Hematopoietic multipotent progenitor cell treated with erythropoietin and hydrocortisone succinate and interleukin-3 and kit ligand, for 17 days (in vitro differentiated cells): ENCODE measurements around the gene PIGZ.
A peak's percentile ranks its signal among the peaks of the same experiment; 100 is the strongest.
"Not testable (repeated sequence)": the region's sequence is repeated elsewhere in the genome, so short reads cannot be mapped to it uniquely, and the experiment has no call there.

Experiments used
- DNase-seq: peaks from one replicate; pipeline ENCODE4 v3.0.0-alpha.2; 2015; ENCODE audit warnings: low spot score

Gene PIGZ

GRCh38 chr3:196948442-196949284 is 20.0 kb downstream of the PIGZ start:
- no peak for DNase-seq

GRCh38 chr3:196947860-196948441 is 20.7 kb downstream of the PIGZ start:
- DNase-seq: no peak

- no peak for DNase-seq
These were observed 21.3 kb downstream of the PIGZ start for GRCh38 chr3:196947136-196947859.

- DNase-seq: not testable (repeated sequence)
These were observed 24.4 kb downstream of the PIGZ start for GRCh38 chr3:196944037-196944790.

GRCh38 chr3:196942915-196943277 is 25.7 kb downstream of the PIGZ start:
- DNase-seq: no peak

- DNase-seq: peak; percentile 98
These were observed 26.3 kb downstream of the PIGZ start, which contains the start of gene NCBP2 for GRCh38 chr3:196942226-196942914. NCBP2 (minus strand) TSS chr3:196942528; CDS start chr3:196942503, 25 bp downstream.

- DNase-seq: no peak
These were observed 26.9 kb downstream of the PIGZ start for GRCh38 chr3:196941729-196942225.

GRCh38 chr3:196938576-196938975 is 30.1 kb downstream of the PIGZ start:
- DNase-seq: no peak

- DNase-seq: no peak
These were observed 30.5 kb downstream of the PIGZ start for GRCh38 chr3:196938124-196938523.

- DNase-seq: no peak
These were observed 32.3 kb downstream of the PIGZ start for GRCh38 chr3:196936288-196936687.

- no peak for DNase-seq
These were observed 36.0 kb downstream of the PIGZ start for GRCh38 chr3:196932600-196932999.

- DNase-seq: no peak
These were observed 36.6 kb downstream of the PIGZ start for GRCh38 chr3:196931828-196932587.

GRCh38 chr3:196931157-196931556 is 37.5 kb downstream of the PIGZ start:
- DNase-seq: no peak

GRCh38 chr3:196927571-196928453 is 40.8 kb downstream of the PIGZ start:
- no peak for DNase-seq

- no peak for DNase-seq
These were observed 47.9 kb downstream of the PIGZ start for GRCh38 chr3:196920733-196921132.

- no peak for DNase-seq
These were observed 49.7 kb downstream of the PIGZ start for GRCh38 chr3:196918968-196919367.

- no peak for DNase-seq
These were observed 51.6 kb downstream of the PIGZ start for GRCh38 chr3:196916995-196917394.

GRCh38 chr3:196916221-196916620 is 52.4 kb downstream of the PIGZ start:
- no peak for DNase-seq

- no peak for DNase-seq
These were observed 53.3 kb downstream of the PIGZ start for GRCh38 chr3:196915375-196915774.

GRCh38 chr3:196914866-196915265 is 53.8 kb downstream of the PIGZ start:
- no peak for DNase-seq
